ENCODE results near the gene SERTAD4.
"Not testable (repeated sequence)": the region's sequence is repeated elsewhere in the genome, so short reads cannot be mapped to it uniquely, and the experiment has no call there.

GRCh38 chr1:210187849-210188606 lies 44.6 kb upstream of the SERTAD4 start:
- TF ChIP-seq, protein P1, sequence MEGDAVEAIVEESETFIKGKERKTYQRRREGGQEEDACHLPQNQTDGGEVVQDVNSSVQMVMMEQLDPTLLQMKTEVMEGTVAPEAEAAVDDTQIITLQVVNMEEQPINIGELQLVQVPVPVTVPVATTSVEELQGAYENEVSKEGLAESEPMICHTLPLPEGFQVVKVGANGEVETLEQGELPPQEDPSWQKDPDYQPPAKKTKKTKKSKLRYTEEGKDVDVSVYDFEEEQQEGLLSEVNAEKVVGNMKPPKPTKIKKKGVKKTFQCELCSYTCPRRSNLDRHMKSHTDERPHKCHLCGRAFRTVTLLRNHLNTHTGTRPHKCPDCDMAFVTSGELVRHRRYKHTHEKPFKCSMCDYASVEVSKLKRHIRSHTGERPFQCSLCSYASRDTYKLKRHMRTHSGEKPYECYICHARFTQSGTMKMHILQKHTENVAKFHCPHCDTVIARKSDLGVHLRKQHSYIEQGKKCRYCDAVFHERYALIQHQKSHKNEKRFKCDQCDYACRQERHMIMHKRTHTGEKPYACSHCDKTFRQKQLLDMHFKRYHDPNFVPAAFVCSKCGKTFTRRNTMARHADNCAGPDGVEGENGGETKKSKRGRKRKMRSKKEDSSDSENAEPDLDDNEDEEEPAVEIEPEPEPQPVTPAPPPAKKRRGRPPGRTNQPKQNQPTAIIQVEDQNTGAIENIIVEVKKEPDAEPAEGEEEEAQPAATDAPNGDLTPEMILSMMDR (IDR thresholded peaks at IDR 0.05): not testable (repeated sequence)
- TF ChIP-seq POLR2A, EP300 (IDR thresholded peaks at IDR 0.05): not testable (repeated sequence)
